Activated CD8-positive, alpha-beta memory T cell treated with anti-CD3 and anti-CD28 coated beads for 4 hours (primary cell): ENCODE measurements around the gene DEK.

ENCODE experiments used
- DNase-seq, 2 donors: peaks; one replicate each; pipeline ENCODE4 v3.0.0-alpha.2; 2020; ENCODE audit warnings: low read depth in 2 of 2

Gene DEK

DNA sequence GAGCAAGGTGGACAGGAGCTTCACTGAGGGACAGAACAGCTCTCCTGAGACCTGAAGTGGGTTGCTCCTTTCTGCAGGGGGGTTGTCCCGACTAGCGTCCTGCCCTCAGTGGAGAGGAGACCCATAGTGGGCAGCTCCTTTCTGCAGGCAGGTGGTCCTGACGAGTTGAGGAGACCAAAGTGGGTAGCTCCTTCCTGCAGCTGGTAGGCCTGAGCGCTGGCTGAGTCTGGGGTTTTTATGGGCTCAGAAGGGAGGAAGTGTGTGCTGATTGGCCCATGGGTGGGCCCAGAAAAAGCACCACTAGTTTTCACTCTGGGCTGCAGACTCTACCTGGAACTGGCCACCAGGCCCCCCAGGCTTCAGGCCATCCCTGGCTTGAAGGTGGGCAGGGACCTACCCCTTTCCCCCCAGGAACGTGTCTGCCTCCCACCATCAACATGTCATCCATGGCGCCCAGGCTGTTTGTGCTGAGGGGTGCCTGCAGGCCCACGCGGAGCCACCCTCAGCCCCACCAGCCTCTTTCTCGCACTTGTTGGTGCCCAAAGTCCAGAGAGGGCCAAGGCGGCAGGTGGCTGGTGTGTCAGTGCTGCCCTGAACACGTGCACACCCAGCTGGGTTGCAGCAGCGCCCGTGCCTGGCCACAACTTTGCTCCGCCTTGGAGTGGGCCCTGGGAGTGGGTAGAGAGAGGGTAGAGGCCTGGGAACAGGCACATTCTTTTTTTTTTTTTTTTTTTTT lies 1.6 kb upstream of the DEK start:
- DNase-seq = no peak

GRCh38 chr6:18264923-18265377 lies 620 bp upstream of the DEK start:
- DNase-seq = no peak

DNA sequence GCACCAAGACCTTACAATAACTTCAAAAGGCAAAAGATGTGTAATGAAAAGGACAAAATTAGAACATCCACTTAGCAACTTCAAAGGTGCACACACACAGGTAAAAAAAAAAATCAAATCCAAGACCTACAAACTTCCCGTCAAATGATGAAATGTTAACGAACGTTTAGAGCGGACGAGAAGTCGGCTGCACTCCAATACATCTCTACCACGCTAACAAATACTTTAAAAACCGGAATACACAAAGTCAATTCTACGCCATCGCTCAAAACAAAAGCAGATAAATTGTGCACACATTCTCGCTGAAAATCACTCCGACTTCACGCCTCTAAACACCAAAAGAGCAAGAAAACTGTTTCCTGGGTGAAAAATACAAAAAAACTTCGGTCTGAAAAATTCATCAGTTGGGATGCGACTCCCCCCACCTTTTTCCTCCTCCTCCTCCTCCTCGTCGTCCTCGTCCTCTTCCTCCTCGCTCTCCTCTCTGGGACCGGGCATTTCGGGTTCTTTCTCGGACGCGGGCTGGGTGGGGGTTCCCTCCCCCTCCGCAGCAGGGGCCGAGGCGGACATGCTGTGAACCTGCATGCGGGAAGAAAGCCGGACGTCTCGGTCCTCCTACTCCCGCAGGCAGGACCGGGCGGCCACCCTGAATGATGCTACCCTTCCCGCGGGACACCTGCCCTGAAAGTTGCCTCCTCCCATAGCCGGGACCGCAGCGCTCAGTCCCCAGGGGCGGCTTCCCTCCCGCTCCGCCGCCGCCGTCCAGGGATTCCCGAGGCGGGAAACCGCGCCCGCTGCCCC lies 712 bp downstream of the DEK start:
- DNase-seq = no peak

GRCh38 chr6:18262702-18263417 lies 1.5 kb downstream of the DEK start:
- DNase-seq = no peak

- DNase-seq = no peak
Observed at GRCh38 chr6:18261877-18262276, 2.5 kb downstream of the DEK start.

DNA sequence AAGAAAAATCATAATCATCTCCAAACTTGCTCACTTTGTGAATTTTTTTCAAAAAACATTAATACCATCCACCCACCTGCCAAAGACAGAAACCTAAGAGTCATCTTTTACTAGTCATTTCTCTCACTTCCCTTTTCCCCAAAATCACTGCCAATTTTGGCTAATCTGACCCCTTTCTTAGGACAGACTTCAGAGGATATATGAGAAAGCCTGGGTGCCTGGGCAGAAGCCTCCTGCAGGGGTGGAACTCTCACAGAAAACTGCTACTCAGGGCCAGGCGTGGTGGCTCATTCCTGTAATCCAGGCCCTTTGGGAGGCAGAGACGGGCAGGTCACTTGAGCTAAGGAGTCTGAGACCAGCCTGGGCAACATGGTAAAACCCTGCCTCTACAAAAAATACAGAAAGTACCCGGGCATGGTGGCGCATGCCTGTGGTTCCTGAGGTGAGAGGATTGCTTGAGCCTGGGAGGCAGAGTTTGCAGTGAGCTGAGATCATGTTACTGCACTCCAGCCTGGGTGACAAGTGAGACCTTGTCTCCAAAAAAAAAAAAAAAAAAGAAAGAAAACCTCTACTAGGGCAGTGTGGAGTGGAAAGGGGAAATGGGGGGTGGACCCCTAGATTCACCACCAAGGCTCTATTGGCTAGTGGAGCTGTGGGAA lies 3.8 kb downstream of the DEK start:
- DNase-seq = no peak

- no peak for DNase-seq
Observed at GRCh38 chr6:18259675-18260447, 4.5 kb downstream of the DEK start.

GRCh38 chr6:18254793-18255192 lies 9.5 kb downstream of the DEK start:
- no peak for DNase-seq

- no peak for DNase-seq
Observed at GRCh38 chr6:18253635-18254034, 10.7 kb downstream of the DEK start.

DNA sequence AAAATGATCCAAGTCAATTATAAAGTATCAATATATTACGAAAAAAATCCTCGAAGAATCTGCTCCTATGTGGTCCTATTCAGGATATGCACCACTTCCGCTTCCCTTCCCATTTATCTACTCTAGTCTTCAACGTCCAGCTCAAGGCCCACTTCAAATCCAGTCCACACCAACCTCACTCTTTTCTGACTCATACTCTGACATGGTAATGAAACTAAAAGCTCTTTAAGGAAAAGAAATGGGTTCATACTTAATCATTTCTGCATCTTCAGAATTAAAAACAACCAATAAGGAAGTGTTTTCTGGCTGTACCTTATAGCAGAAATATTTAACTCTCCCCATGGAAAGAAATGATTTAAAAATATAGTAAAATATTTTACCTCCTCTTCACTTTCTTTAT lies 15.1 kb downstream of the DEK start:
- DNase-seq = no peak

GRCh38 chr6:18248698-18249097 lies 15.6 kb downstream of the DEK start:
- DNase-seq = no peak

DNA sequence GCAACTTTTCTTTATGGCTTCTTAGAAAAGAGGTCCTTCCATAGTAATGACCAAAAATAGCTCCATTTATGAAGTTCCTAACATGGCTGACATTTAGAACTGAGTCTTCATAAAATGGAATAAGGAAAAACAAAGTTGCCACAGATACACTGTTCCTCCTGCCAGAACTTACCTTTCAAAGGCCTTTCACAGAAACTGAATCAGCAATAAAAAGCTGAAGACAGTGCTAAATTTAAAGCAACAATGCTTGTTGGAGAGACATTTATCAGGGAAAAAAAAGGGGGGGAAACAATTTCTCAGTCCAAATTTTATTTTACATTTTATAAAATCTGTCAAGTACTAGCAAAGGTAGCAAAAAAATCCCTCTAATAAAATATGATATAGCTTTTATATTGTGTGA lies 17.3 kb downstream of the DEK start:
- no peak for DNase-seq

GRCh38 chr6:18246205-18246604 lies 18.1 kb downstream of the DEK start:
- no peak for DNase-seq

DNA sequence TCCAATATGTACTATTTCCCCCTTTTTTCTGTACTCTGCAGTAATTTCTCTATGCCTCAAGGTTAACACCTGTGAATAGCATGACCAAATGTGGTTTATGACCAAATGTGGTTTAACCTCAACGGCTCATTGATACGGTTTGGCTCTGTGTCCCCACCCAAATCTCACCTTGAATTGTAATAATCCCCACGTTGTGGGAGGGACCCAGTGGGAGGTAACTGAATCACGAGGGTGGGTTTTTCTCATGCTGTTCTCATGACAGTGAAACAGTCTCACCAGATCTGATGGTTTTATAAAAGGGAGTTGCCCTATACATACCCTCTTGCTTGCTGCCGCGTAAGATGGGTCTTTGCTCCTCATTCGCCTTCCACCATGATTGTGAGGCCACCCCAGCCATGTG lies 18.7 kb downstream of the DEK start:
- DNase-seq = peak in 1 of 2 donors; percentile 13

DNA sequence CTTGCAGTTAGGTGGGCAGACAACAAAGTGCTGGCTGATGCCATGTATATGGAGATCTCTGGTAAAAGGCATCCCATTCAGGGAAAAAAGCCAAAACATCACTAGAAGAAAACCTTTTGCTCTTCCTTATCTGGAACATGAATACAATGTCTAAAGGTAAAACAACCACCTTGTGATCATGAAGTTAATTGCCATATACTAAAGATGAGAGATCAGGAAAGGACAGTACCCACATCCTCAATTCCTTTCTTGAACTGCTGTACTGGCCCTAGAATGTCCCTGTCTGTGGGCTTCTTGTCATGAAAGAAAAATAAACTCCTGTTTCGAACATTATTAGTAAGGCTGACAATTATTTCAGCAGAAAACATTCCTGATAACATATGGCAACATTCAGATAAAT lies 19.3 kb downstream of the DEK start:
- DNase-seq = no peak

DNA sequence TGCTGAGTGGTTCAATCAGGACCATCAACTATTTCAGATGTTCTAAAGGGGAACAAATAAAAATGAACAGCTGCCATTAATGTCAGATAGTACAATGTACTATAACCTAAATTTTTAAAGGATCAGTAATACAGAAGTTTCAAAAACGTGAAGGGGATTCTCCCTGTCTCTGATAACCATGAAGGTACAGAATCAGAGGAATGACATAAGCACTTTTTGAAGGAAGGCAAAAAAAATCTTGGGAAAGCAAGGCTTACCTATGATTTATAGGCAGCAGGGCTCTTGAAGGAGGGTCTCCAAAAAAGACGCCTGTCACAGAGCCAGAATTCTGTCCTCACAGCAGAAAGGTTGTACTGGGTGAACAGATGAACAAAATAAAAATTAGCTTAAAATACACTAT lies 20.1 kb downstream of the DEK start:
- DNase-seq = no peak

DNA sequence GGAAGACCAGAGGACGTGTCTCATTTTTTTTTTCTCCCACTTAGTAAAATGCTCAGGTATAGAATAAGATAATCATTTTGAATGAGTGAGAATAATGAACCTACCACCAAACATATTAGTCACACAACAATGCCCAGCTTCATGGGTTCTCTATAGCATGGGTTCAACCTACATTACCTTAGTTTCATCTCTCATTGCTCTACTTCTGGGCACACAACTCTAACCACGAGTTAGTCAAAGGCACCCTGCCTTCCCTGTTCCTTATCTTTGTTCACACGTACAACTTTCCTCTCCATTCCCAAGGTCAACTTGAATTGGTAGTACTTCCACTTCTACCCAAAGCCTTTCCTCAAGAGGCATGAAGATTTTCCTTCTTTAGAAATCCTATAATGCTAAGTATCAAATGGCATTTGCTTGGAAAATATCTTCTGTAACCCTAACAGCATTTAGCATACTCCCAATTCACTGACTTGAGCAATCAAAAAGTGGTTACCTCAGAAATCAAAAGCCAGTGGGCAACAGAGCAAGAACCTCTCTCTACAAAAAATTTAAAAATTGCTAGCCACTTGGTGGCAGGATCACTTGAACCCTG lies 20.9 kb downstream of the DEK start:
- DNase-seq = no peak

DNA sequence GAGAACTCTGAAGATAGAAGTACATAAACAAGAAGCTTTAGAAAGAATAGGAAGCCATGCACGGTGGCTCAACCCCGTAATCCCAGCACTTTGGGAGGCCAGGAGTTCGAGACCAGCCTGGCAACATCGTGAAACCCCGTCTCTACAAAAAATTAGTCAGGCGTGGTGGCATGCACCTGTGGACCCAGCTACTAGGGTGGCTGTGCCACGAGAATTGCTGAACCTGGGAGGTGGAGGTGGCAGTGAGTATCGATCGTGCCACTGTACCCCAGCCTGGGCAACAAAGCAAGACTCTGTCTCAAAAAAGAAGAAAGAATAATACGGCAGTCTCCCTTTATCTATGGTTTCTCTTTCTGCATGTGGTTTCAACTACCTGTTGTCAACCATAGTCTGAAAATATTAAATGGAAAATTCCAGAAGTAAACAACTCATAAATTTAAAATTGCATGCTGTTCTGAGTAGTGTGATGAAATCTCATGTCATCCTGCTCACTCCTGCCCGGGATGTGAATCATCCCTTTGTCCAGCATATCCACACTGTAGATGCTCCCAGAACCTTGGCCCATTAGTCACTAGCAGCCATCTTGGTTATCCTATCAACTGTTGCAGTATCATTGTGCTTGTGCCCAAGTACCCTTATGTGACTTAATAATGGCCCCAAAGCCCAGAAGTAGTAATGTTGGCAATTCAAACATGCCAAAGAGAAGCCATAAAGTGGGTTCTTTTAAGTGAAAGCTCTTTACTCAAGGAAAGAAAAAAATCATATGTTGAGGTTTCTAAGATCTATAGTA lies 22.1 kb downstream of the DEK start:
- no peak for DNase-seq

DNA sequence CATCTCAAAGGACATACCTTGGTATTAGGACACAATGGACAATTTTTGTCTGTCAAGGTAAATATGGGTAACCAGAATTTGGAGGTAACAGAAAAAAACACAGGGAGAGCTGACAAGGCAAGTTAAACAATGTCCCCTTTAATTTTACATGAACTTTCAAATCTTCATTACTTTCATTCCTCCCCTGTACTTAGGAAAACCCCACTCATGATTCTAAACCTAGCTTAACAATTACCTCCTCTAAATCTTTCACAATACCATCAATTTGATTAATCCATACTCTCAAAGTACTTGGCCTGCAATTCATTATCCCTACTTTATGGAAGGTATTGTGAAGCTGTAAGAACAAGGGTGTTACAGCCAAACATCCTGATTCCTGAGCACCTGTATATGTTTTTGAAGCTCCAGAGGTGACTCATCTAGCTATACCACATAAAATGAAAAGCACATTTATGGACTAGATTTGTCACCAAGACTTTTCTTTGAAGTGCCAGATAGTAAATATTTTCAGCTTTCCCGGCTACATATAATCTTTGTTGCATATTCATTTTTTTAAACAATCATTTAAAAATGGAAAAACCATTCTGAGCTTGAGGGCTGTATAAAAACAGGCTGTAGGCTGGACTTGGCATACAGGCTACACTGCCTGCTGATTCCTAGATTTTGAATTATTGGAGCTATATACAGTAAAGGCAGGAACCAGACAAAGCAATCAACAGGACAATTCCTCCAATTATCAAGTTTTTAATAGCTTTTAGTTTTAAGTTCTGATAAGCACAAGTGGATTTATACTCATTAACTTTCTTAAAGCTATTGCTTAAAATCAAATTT lies 22.9 kb downstream of the DEK start:
- no peak for DNase-seq
